ENCODE data around the gene KLF9. TPM values are rescaled to one million over a fixed set of nuclear protein-coding genes. Genes with fewer than 3 reads are reported as not detected.

The KLF9 gene
- total RNA-seq, 1 experiment from 2014 or later: 0.26 TPM

DNA sequence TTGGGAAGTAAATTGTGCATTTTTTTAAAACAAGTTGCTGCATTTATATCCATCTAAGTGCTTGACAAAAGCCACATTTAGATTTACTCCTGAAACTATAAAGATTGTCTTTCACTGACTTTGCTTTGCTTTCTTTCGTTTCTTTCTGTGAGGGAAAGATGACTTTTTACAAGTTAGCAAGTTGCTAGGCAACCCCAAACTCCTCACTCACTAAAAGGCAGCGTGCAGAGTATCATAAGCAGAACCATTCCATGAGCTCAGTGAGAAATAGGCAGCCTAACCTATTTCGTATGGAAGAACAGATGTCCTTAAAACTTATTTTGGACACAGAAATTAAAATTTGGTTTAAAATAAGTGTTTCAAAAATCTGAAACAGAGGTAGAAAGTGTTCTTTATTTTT, 29.0 kb downstream of the KLF9 start:
- H3K56ac ChIP-seq (ENCODE audit: insufficient read length, low read depth, low read length): no peak overlapping the region
- no peaks in the 10 kb centered on the region for H4K20me1 ChIP-seq (ENCODE audit: control insufficient read depth, insufficient read depth, insufficient read length)
- no peak overlapping the region for H2BK120ac ChIP-seq (ENCODE audit: low read depth, low read length, poor library complexity, severe bottlenecking)
- H2BK15ac ChIP-seq (ENCODE audit: low read depth, low read length): no peak overlapping the region
- TF ChIP-seq, protein P1, sequence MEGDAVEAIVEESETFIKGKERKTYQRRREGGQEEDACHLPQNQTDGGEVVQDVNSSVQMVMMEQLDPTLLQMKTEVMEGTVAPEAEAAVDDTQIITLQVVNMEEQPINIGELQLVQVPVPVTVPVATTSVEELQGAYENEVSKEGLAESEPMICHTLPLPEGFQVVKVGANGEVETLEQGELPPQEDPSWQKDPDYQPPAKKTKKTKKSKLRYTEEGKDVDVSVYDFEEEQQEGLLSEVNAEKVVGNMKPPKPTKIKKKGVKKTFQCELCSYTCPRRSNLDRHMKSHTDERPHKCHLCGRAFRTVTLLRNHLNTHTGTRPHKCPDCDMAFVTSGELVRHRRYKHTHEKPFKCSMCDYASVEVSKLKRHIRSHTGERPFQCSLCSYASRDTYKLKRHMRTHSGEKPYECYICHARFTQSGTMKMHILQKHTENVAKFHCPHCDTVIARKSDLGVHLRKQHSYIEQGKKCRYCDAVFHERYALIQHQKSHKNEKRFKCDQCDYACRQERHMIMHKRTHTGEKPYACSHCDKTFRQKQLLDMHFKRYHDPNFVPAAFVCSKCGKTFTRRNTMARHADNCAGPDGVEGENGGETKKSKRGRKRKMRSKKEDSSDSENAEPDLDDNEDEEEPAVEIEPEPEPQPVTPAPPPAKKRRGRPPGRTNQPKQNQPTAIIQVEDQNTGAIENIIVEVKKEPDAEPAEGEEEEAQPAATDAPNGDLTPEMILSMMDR (conservative IDR thresholded peaks at IDR 0.05): no peak
- no peak overlapping the region for H2BK12ac ChIP-seq (ENCODE audit: insufficient read length, low read depth, low read length)
- H2BK5ac ChIP-seq (ENCODE audit: insufficient read length, low read length): no peak overlapping the region
- Mint-ChIP-seq H3K36me3 (ENCODE audit: insufficient read depth in 1 of 3, low read depth in 3 of 3) (no peaks in the 10 kb centered on the region), H3K27ac (no peak overlapping the region), H3K27me3 (ENCODE audit: low read depth) (no peaks in the 10 kb centered on the region; the same call in none of the 2 replicates), H3K4me1 (peaks cover 5 to 10% of the 10 kb centered on the region in 2 experiments), H3K4me3 (no peak overlapping the region), H3K9me3 (no peaks in the 10 kb centered on the region)
- H2AFZ ChIP-seq (ENCODE audit: low read length): no peak overlapping the region
- H3K79me2 ChIP-seq (ENCODE audit: insufficient read depth, low read length): no peaks in the 10 kb centered on the region
- no peak overlapping the region for H2AK5ac ChIP-seq (ENCODE audit: insufficient read length, low read length)
- H3K4me2 ChIP-seq (ENCODE audit: insufficient read depth, insufficient read length, low read length): no peak overlapping the region
- no peak overlapping the region for H3K4ac ChIP-seq (ENCODE audit: low read depth, low read length)
- H3K9me3 ChIP-seq (ENCODE audit: control insufficient read depth, low read depth, low read length): no peaks in the 10 kb centered on the region
- H3K4me1 ChIP-seq (ENCODE audit: insufficient read depth, low read length): no peaks in the 10 kb centered on the region
- whole genome bisulfite sequencing (ENCODE audit: extremely low coverage, insufficient read length, low lambda C conversion rate): no CpG with 5 or more reads among the region's 3 CpGs
- no peaks in the 10 kb centered on the region for H3K79me1 ChIP-seq (ENCODE audit: insufficient read depth, low read depth, low read length, poor library complexity, severe bottlenecking)
- H4K5ac ChIP-seq (ENCODE audit: insufficient read length, low read depth, low read length): no peak overlapping the region
- H3K18ac ChIP-seq (ENCODE audit: insufficient read length, low read depth, low read length): no peak overlapping the region
- no peak overlapping the region for H4K8ac ChIP-seq (replicated peaks; ENCODE audit: insufficient read length, low read depth, low read length)
- no peaks in the 10 kb centered on the region for H3K23me2 ChIP-seq (ENCODE audit: insufficient read length, low read depth, low read length, poor library complexity, severe bottlenecking)
- H3K14ac ChIP-seq (ENCODE audit: insufficient read depth, low read length): no peak overlapping the region
- H3K27me3 ChIP-seq (ENCODE audit: insufficient read depth, low read length): no peaks in the 10 kb centered on the region
- no peak overlapping the region for H3K27ac ChIP-seq (ENCODE audit: insufficient read length, low read depth, low read length)
- no peak overlapping the region for H4K91ac ChIP-seq (ENCODE audit: insufficient read length, low read depth, low read length)
- no peak overlapping the region for H3K9ac ChIP-seq (ENCODE audit: extremely low read depth, insufficient read length, low read length)
- H3K23ac ChIP-seq (ENCODE audit: insufficient read length, low read depth, low read length): no peak overlapping the region
- no peak overlapping the region for H2BK20ac ChIP-seq (ENCODE audit: low read depth, low read length, poor library complexity, severe bottlenecking)
- no peak for DNase-seq
- H3T11ph ChIP-seq (ENCODE audit: low read length): no peak overlapping the region

Measured in H9 (cell line).